HepG2 (cell line): Measurements from ENCODE around the gene CACNA1G. TPM values are rescaled to one million over a fixed set of nuclear protein-coding genes. Genes with fewer than 3 reads are reported as not detected.

Experiments
- CBFB ChIP-seq: sonication (generic); formaldehyde crosslinking; IDR thresholded peaks from 2 replicates; pipeline ENCODE4 v1.4.0; 2020; ENCODE audit warnings: missing genetic modification reagents
- CEBPB ChIP-seq: IDR thresholded peaks from 2 replicates; pipeline ENCODE4 v1.6.1; 2011; ENCODE audit warnings: low read depth, low read length, improper control_type of control experiment, borderline replicate concordance
- CHD2 ChIP-seq: IDR thresholded peaks from 2 replicates; pipeline ENCODE4 v1.6.1; 2011; ENCODE audit warnings: low read depth, low read length, improper control_type of control experiment
- EP300 ChIP-seq, 3 experiments: sonication (generic) in 1 of 3; formaldehyde crosslinking in 1 of 3; IDR thresholded peaks; 2 replicates each; pipeline versions ENCODE4 v1.5.1 to v1.6.1; 2011 to 2020; ENCODE audit warnings: low read depth in 2 of 3, low read length in 2 of 3, borderline replicate concordance in 1 of 3, improper control_type of control experiment in 1 of 3, mild to moderate bottlenecking in 1 of 3, missing genetic modification reagents in 1 of 3, moderate library complexity in 1 of 3
- ERF ChIP-seq: IDR thresholded peaks from 2 replicates; pipeline ENCODE4 v1.6.1; 2018; ENCODE audit warnings: missing biosample characterization, missing genetic modification reagents
- GATAD1 ChIP-seq: IDR thresholded peaks from 2 replicates; pipeline ENCODE4 v1.6.1; 2016; ENCODE audit warnings: missing genetic modification reagents, missing compliant biosample characterization
- HIVEP1 ChIP-seq: sonication (generic); formaldehyde crosslinking; IDR thresholded peaks from 2 replicates; pipeline ENCODE4 v1.4.0; 2020; ENCODE audit warnings: mild to moderate bottlenecking, missing genetic modification reagents
- KLF12 ChIP-seq: sonication (generic); formaldehyde crosslinking; IDR thresholded peaks from 2 replicates; pipeline ENCODE4 v1.4.0; 2020; ENCODE audit warnings: missing genetic modification reagents, borderline replicate concordance
- MTF1 ChIP-seq: sonication (generic); formaldehyde crosslinking; IDR thresholded peaks from 2 replicates; pipeline ENCODE4 v1.5.0; 2020; ENCODE audit warnings: missing genetic modification reagents
- PAF1 ChIP-seq: IDR thresholded peaks from 2 replicates; pipeline ENCODE4 v1.6.1; 2016; ENCODE audit warnings: missing genetic modification reagents, missing compliant biosample characterization
- PHF20 ChIP-seq: sonication (generic); formaldehyde crosslinking; IDR thresholded peaks from 2 replicates; pipeline ENCODE4 v1.5.0; 2020; ENCODE audit warnings: mild to moderate bottlenecking, missing genetic modification reagents
- RCOR2 ChIP-seq: IDR thresholded peaks from 2 replicates; pipeline ENCODE4 v1.6.1; 2016; ENCODE audit warnings: missing biosample characterization, missing genetic modification reagents
- SIX1 ChIP-seq: sonication (generic); formaldehyde crosslinking; IDR thresholded peaks from 2 replicates; pipeline ENCODE4 v1.4.0; 2020; ENCODE audit warnings: missing genetic modification reagents, borderline replicate concordance
- SOX6 ChIP-seq, 2 experiments: fragments of 450-650 bp in 1 of 2; sonication (generic) in 1 of 2; formaldehyde crosslinking in 1 of 2; IDR thresholded peaks; 2 replicates each; pipeline versions ENCODE4 v1.4.0 to v1.6.1; 2017 to 2020; ENCODE audit warnings: antibody characterized with exemption in 1 of 2, mild to moderate bottlenecking in 1 of 2, missing genetic modification reagents in 1 of 2
- TCF7L2 ChIP-seq: IDR thresholded peaks from 2 replicates; pipeline ENCODE4 v1.6.1; 2011; ENCODE audit warnings: mild to moderate bottlenecking, low read depth, low read length, moderate library complexity
- ZNF264 ChIP-seq: sonication (generic); formaldehyde crosslinking; IDR thresholded peaks from 2 replicates; pipeline ENCODE4 v1.4.0; 2020; ENCODE audit warnings: missing genetic modification reagents
- ZNF33A ChIP-seq: sonication (generic); formaldehyde crosslinking; IDR thresholded peaks from 2 replicates; pipeline ENCODE4 v1.5.1; 2020; ENCODE audit warnings: missing genetic modification reagents, mild to moderate bottlenecking, moderate library complexity, borderline replicate concordance
- ZNF431 ChIP-seq: sonication (generic); formaldehyde crosslinking; IDR thresholded peaks from 2 replicates; pipeline ENCODE4 v1.9.0; 2022; ENCODE audit warnings: missing genetic modification reagents, low read depth, mild to moderate bottlenecking, borderline replicate concordance
- ZNF501 ChIP-seq: sonication (generic); formaldehyde crosslinking; IDR thresholded peaks from 2 replicates; pipeline ENCODE4 v1.5.1; 2020; ENCODE audit warnings: mild to moderate bottlenecking, moderate library complexity, missing genetic modification reagents
- ZNF558 ChIP-seq: sonication (generic); formaldehyde crosslinking; IDR thresholded peaks from 2 replicates; pipeline ENCODE4 v1.9.0; 2022; ENCODE audit warnings: mild to moderate bottlenecking, missing genetic modification reagents, borderline replicate concordance
- ZNF720 ChIP-seq: sonication (generic); formaldehyde crosslinking; IDR thresholded peaks from 2 replicates; pipeline ENCODE4 v1.4.0; 2020; ENCODE audit warnings: missing genetic modification reagents
- ZNF878 ChIP-seq: sonication (generic); formaldehyde crosslinking; IDR thresholded peaks from 2 replicates; pipeline ENCODE4 v1.8.1; 2023; ENCODE audit warnings: mild to moderate bottlenecking, missing genetic modification reagents, moderate library complexity
- ZZZ3 ChIP-seq: sonication (generic); formaldehyde crosslinking; IDR thresholded peaks from 2 replicates; pipeline ENCODE4 v1.4.0; 2020; ENCODE audit warnings: missing genetic modification reagents, mild to moderate bottlenecking, borderline replicate concordance
- polyA plus RNA-seq, 8 experiments: library from polyadenylated mRNA; depleted of rRNA in 3 of 8; stranded (reverse) in 7 of 8; unstranded in 1 of 8; fragments of >200 nt; fragmentation: Illumina TruSeq in 4 of 8; extraction: Trizol in 4 of 8; gene quantifications; 2 replicates each; pipeline versions ENCODE4 v1.2.1 to v1.2.3, GENCODE V29; 2011 to 2016; ENCODE audit warnings: low read depth in 4 of 8, missing spikeins in 1 of 8, mixed read lengths in 1 of 8; ENCODE audit not compliant: insufficient read depth in 1 of 8
- total RNA-seq, 5 experiments: library from RNA; depleted of rRNA; stranded (reverse); fragments of >200 nt; fragmentation: Illumina TruSeq; extraction: Trizol; gene quantifications; 2 replicates each; pipeline ENCODE4 v1.2.3, GENCODE V29; 2016; ENCODE audit warnings: low read depth in 1 of 5
- TF ChIP-seq, protein P1 (sequence below): sonication (generic); formaldehyde crosslinking; conservative IDR thresholded peaks from 2 replicates; pipeline ENCODE4 v1.4.0; 2020; ENCODE audit warnings: missing genetic modification reagents
- TF ChIP-seq, protein P2 (sequence below): sonication (generic); formaldehyde crosslinking; IDR thresholded peaks from 2 replicates; pipeline ENCODE4 v1.8.0; 2022; ENCODE audit warnings: mild to moderate bottlenecking, missing genetic modification reagents, moderate library complexity
- TF ChIP-seq, protein P3 (sequence below): sonication (generic); formaldehyde crosslinking; IDR thresholded peaks from 2 replicates; pipeline ENCODE4 v1.5.0; 2020; ENCODE audit warnings: mild to moderate bottlenecking, missing genetic modification reagents
- TF ChIP-seq, protein P4 (sequence below): sonication (generic); formaldehyde crosslinking; IDR thresholded peaks from 2 replicates; pipeline ENCODE4 v1.8.0; 2022; ENCODE audit warnings: missing genetic modification reagents, low read depth, mild to moderate bottlenecking, borderline replicate concordance

CACNA1G gene
- total and polyA plus RNA-seq, 2 of the 13 experiments (the other 11 are each of a cell fraction or from before 2014, with no cell fraction given) = 0.02 TPM; not detected in 1

DNA sequence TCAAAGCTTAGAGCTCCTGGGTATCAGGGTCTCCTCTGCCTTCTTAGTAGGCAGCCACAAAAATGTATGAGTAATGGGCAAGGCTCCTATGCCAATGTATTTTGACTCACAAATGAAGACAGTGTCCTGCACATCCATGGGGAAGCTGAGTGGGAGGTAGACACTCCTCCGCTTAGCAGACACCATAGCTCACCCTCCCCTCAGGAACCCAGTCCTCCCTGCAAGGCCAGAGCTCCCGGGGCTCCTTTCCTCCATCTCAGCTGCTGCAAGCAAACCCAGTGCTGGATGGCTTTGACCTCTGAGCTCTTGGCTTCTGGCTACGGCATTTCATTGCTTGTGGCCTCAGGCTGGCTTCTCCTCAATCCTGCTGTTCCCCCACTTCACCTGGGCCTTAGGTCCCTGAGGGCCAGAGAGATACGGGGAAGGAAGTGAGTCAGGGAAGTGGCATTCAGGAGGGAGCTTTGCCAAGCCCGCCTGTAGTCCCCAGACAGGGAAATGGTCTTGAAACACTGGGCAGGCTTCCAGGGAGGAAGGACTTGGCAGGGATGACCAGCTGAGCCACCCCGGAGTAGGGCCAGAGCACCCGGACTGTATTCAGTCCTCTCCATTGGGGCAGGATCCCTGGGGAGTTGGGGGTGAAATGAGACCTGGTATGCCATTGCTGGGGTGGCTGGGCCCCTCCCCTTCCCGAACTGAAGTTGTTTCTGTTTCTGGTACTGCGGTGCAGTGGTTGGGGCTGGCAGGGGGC lies 78.6 kb downstream of the CACNA1G start (continued):
- TF ChIP-seq, protein P1, sequence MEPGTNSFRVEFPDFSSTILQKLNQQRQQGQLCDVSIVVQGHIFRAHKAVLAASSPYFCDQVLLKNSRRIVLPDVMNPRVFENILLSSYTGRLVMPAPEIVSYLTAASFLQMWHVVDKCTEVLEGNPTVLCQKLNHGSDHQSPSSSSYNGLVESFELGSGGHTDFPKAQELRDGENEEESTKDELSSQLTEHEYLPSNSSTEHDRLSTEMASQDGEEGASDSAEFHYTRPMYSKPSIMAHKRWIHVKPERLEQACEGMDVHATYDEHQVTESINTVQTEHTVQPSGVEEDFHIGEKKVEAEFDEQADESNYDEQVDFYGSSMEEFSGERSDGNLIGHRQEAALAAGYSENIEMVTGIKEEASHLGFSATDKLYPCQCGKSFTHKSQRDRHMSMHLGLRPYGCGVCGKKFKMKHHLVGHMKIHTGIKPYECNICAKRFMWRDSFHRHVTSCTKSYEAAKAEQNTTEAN (CRISPR knock-in tag) = no peak
- TF ChIP-seq PHF20 (CRISPR knock-in tag) = no peak
- TF ChIP-seq GATAD1 (CRISPR knock-in tag) = 0 out of 2 replicates have a peak, but pooled peaks have one; percentile 43
- no peak for TF ChIP-seq KLF12 (CRISPR knock-in tag)
- no peak; a peak in 1 of 4 replicates for TF ChIP-seq EP300 (IDR thresholded peaks at IDR 0.05; ENCODE audit: low read depth in 2 of 2, low read length in 2 of 2)
- peak; percentile 34; the same call in 1 of the 2 replicates for TF ChIP-seq EP300 (CRISPR knock-in tag; IDR thresholded peaks at IDR 0.05; ENCODE audit: borderline replicate concordance)
- TF ChIP-seq CBFB (CRISPR knock-in tag) = 0 out of 2 replicates have a peak, but pooled peaks have one; percentile 23
- TF ChIP-seq, protein P2, sequence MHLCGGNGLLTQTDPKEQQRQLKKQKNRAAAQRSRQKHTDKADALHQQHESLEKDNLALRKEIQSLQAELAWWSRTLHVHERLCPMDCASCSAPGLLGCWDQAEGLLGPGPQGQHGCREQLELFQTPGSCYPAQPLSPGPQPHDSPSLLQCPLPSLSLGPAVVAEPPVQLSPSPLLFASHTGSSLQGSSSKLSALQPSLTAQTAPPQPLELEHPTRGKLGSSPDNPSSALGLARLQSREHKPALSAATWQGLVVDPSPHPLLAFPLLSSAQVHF (CRISPR knock-in tag) = no peak
- TF ChIP-seq SOX6 (IDR thresholded peaks at IDR 0.05) = no peak
- 0 out of 2 replicates have a peak, but pooled peaks have one; percentile 6 for TF ChIP-seq SOX6 (CRISPR knock-in tag; IDR thresholded peaks at IDR 0.05)
- TF ChIP-seq ERF = no peak
- no peak for TF ChIP-seq HIVEP1 (CRISPR knock-in tag)
- no peak for TF ChIP-seq ZNF501 (CRISPR knock-in tag)
- no peak for TF ChIP-seq CHD2
- TF ChIP-seq SIX1 (CRISPR knock-in tag) = no peak
- TF ChIP-seq, protein P3, sequence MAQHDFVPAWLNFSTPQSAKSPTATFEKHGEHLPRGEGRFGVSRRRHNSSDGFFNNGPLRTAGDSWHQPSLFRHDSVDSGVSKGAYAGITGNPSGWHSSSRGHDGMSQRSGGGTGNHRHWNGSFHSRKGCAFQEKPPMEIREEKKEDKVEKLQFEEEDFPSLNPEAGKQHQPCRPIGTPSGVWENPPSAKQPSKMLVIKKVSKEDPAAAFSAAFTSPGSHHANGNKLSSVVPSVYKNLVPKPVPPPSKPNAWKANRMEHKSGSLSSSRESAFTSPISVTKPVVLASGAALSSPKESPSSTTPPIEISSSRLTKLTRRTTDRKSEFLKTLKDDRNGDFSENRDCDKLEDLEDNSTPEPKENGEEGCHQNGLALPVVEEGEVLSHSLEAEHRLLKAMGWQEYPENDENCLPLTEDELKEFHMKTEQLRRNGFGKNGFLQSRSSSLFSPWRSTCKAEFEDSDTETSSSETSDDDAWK (CRISPR knock-in tag) = no peak
- TF ChIP-seq ZNF558 (CRISPR knock-in tag) = no peak
- no peak for TF ChIP-seq ZNF431 (CRISPR knock-in tag)
- 0 out of 2 replicates have a peak, but pooled peaks have one; percentile 12 for TF ChIP-seq RCOR2 (CRISPR knock-in tag)
- TF ChIP-seq ZNF33A (CRISPR knock-in tag) = no peak
- TF ChIP-seq ZNF720 (CRISPR knock-in tag) = no peak
- peak; percentile 14; the same call in 1 of the 2 replicates for TF ChIP-seq ZNF264 (CRISPR knock-in tag)
- no peak for TF ChIP-seq PAF1 (CRISPR knock-in tag)
- TF ChIP-seq ZNF878 (CRISPR knock-in tag) = no peak
- TF ChIP-seq, protein P4, sequence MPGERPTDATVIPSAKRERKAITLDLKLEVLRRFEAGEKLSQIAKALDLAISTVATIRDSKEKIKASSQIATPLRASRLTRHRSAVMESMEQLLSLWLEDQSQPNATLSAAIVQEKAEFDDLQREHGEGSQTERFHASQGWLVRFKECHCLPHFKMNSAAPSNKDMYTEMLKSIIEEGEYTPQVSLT (CRISPR knock-in tag) = no peak
- TF ChIP-seq ZZZ3 = no peak
- TF ChIP-seq TCF7L2 = no peak
- no peak for TF ChIP-seq MTF1 (CRISPR knock-in tag)
- TF ChIP-seq CEBPB = no peak
